Measurements from ENCODE around the gene COG2. TPM values are rescaled to one million over a fixed set of nuclear protein-coding genes. Genes with fewer than 3 reads are reported as not detected.

COG2 gene
- total and polyA plus RNA-seq, 2 of the 13 experiments (the other 11 are each of a cell fraction or from before 2014, with no cell fraction given), result 16.8 to 36.3 TPM

DNA sequence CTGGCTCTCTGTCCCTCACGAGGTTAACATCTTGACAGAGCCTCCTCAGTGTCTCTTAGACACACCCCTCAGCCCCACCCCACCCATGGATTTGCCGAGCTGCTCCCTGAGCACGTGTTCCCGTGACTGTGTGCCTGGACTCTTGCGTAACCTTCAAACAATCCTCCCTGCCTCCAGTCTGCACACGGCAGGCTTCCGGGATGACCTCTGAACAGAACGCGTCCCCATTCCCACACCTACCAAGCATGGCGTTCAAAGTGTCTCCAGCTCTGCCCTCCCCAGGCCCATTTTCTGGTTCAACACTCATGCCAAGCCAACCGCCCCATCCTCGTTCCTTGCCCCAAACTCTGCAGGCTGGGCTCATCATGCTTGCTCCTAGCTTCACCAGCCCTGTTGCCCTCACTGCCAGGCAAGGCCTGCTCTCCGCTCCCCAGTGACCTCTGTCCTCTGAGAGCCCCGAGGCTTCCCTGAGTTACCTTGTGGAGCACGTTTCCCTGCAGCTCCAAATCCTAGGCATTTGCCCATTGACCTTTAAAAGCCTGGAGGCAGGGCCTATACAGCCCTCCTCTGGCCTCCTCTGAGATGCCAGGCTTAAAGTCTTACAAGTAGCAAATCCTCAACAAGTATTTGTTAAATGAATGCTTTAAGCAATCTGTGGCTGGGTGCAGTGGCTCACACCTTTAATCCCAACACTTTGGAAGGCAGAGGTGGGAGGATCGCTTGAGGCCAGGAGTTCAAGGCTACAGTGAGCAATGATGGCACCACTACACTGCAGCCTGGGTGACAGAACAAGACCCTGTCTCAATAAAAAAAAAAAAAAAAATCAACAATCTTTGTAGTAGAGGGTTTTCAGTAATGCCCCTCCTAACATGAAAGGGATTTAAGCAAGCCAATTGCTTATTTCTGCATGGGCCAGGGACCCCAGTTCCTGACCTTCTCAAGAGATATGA, 66.6 kb downstream of the COG2 start (continued):
- TF ChIP-seq, protein P1, sequence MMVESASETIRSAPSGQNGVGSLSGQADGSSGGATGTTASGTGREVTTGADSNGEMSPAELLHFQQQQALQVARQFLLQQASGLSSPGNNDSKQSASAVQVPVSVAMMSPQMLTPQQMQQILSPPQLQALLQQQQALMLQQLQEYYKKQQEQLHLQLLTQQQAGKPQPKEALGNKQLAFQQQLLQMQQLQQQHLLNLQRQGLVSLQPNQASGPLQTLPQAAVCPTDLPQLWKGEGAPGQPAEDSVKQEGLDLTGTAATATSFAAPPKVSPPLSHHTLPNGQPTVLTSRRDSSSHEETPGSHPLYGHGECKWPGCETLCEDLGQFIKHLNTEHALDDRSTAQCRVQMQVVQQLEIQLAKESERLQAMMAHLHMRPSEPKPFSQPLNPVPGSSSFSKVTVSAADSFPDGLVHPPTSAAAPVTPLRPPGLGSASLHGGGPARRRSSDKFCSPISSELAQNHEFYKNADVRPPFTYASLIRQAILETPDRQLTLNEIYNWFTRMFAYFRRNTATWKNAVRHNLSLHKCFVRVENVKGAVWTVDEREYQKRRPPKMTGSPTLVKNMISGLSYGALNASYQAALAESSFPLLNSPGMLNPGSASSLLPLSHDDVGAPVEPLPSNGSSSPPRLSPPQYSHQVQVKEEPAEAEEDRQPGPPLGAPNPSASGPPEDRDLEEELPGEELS (CRISPR knock-in tag; IDR thresholded peaks at IDR 0.05), result peak; percentile 93
- TF ChIP-seq NFIC (IDR thresholded peaks at IDR 0.05; ENCODE audit: low read length) (no peak), KDM5A (IDR thresholded peaks at IDR 0.05; ENCODE audit: borderline replicate concordance, low read length) (peak; percentile 77), ZNF567 (CRISPR knock-in tag; IDR thresholded peaks at IDR 0.05; ENCODE audit: borderline replicate concordance) (peak; percentile 26; the same call in 1 of the 2 replicates), SIN3A (IDR thresholded peaks at IDR 0.05; ENCODE audit: borderline replicate concordance, low read depth, low read length) (peak; percentile 93), ZNF558 (CRISPR knock-in tag; IDR thresholded peaks at IDR 0.05; ENCODE audit: borderline replicate concordance) (peak; percentile 89), ZFP90 (CRISPR knock-in tag; IDR thresholded peaks at IDR 0.05; ENCODE audit: borderline replicate concordance) (no peak; the same call in 1 of the 2 replicates), MBNL3 (CRISPR knock-in tag; conservative IDR thresholded peaks at IDR 0.05) (no peak), GLI4 (CRISPR knock-in tag; IDR thresholded peaks at IDR 0.05; ENCODE audit: borderline replicate concordance) (no peak), ZNF143 (CRISPR knock-in tag; IDR thresholded peaks at IDR 0.05) (peak; percentile 24; the same call in 1 of the 2 replicates), CREM (IDR thresholded peaks at IDR 0.05) (peak; percentile 84), CREM (CRISPR knock-in tag; IDR thresholded peaks at IDR 0.05) (no peak), CCAR2 (optimal IDR thresholded peaks at IDR 0.05; ENCODE audit: low read depth, low read length) (no peak), PHF8 (CRISPR knock-in tag; IDR thresholded peaks at IDR 0.05) (peak; percentile 61)
- TF ChIP-seq, protein P2, sequence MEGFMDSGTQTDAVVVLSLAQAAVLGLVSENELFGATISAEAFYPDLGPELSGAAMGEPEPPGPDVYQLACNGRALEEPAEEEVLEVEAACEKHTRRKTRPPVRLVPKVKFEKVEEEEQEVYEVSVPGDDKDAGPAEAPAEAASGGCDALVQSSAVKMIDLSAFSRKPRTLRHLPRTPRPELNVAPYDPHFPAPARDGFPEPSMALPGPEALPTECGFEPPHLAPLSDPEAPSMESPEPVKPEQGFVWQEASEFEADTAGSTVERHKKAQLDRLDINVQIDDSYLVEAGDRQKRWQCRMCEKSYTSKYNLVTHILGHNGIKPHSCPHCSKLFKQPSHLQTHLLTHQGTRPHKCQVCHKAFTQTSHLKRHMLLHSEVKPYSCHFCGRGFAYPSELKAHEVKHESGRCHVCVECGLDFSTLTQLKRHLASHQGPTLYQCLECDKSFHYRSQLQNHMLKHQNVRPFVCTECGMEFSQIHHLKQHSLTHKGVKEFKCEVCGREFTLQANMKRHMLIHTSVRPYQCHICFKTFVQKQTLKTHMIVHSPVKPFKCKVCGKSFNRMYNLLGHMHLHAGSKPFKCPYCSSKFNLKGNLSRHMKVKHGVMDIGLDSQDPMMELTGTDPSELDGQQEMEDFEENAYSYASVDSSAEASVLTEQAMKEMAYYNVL (CRISPR knock-in tag; IDR thresholded peaks at IDR 0.05; ENCODE audit: borderline replicate concordance), result peak; percentile 88
- TF ChIP-seq, protein P3, sequence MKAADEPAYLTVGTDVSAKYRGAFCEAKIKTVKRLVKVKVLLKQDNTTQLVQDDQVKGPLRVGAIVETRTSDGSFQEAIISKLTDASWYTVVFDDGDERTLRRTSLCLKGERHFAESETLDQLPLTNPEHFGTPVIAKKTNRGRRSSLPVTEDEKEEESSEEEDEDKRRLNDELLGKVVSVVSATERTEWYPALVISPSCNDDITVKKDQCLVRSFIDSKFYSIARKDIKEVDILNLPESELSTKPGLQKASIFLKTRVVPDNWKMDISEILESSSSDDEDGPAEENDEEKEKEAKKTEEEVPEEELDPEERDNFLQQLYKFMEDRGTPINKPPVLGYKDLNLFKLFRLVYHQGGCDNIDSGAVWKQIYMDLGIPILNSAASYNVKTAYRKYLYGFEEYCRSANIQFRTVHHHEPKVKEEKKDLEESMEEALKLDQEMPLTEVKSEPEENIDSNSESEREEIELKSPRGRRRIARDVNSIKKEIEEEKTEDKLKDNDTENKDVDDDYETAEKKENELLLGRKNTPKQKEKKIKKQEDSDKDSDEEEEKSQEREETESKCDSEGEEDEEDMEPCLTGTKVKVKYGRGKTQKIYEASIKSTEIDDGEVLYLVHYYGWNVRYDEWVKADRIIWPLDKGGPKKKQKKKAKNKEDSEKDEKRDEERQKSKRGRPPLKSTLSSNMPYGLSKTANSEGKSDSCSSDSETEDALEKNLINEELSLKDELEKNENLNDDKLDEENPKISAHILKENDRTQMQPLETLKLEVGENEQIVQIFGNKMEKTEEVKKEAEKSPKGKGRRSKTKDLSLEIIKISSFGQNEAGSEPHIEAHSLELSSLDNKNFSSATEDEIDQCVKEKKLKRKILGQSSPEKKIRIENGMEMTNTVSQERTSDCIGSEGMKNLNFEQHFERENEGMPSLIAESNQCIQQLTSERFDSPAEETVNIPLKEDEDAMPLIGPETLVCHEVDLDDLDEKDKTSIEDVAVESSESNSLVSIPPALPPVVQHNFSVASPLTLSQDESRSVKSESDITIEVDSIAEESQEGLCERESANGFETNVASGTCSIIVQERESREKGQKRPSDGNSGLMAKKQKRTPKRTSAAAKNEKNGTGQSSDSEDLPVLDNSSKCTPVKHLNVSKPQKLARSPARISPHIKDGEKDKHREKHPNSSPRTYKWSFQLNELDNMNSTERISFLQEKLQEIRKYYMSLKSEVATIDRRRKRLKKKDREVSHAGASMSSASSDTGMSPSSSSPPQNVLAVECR (CRISPR knock-in tag; IDR thresholded peaks at IDR 0.05; ENCODE audit: borderline replicate concordance), result peak; percentile 99
- TF ChIP-seq, protein P4, sequence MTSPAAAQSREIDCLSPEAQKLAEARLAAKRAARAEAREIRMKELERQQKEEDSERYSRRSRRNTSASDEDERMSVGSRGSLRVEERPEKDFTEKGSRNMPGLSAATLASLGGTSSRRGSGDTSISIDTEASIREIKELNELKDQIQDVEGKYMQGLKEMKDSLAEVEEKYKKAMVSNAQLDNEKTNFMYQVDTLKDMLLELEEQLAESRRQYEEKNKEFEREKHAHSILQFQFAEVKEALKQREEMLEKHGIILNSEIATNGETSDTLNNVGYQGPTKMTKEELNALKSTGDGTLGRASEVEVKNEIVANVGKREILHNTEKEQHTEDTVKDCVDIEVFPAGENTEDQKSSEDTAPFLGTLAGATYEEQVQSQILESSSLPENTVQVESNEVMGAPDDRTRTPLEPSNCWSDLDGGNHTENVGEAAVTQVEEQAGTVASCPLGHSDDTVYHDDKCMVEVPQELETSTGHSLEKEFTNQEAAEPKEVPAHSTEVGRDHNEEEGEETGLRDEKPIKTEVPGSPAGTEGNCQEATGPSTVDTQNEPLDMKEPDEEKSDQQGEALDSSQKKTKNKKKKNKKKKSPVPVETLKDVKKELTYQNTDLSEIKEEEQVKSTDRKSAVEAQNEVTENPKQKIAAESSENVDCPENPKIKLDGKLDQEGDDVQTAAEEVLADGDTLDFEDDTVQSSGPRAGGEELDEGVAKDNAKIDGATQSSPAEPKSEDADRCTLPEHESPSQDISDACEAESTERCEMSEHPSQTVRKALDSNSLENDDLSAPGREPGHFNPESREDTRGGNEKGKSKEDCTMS (CRISPR knock-in tag; conservative IDR thresholded peaks at IDR 0.05), result no peak
